ENCODE measurements around the gene CENPVL2. TPM values are rescaled to one million over a fixed set of nuclear protein-coding genes. Genes with fewer than 3 reads are reported as not detected.

The CENPVL2 gene
- total and polyA plus RNA-seq, 2 donors, result not detected

Other genes with a start within 250 kb of the CENPVL2 start
- 11.4 TPM for gene NUDT11, start 186.2 kb downstream of the CENPVL2 start, total RNA-seq
- gene NUDT11, start 186.2 kb downstream of the CENPVL2 start, polyA plus RNA-seq, result 5.6 TPM
- gene CENPVL3, start 63.9 kb downstream of the CENPVL2 start, total RNA-seq, result 0.21 TPM
- not detected for gene CENPVL3, start 63.9 kb downstream of the CENPVL2 start, polyA plus RNA-seq
- not detected for gene CENPVL1, start 27.7 kb upstream of the CENPVL2 start, total RNA-seq
- not detected for gene CENPVL1, start 27.7 kb upstream of the CENPVL2 start, polyA plus RNA-seq
- 11.6 TPM for gene GSPT2, start 60.6 kb upstream of the CENPVL2 start, total RNA-seq
- 9.2 TPM for gene GSPT2, start 60.6 kb upstream of the CENPVL2 start, polyA plus RNA-seq
- 131 TPM for gene MAGED1, start 210.8 kb upstream of the CENPVL2 start, total RNA-seq
- 50.3 TPM for gene MAGED1, start 210.8 kb upstream of the CENPVL2 start, polyA plus RNA-seq